Activated B cell treated with CpG ODN at 0.5 μM for 24 hours (primary cell): ENCODE measurements around the gene ADCY3. TPM values are rescaled to one million over a fixed set of nuclear protein-coding genes. Genes with fewer than 3 reads are reported as not detected.

Experiments
- ATAC-seq: fragments of 200-7000 bp; cut with Tn5 transposase; one replicate; pipeline ENCODE4 v1.10.0; 2021; ENCODE audit warnings: low read depth, mild to moderate bottlenecking, moderate library complexity
- CTCF ChIA-PET: fragments of 350-600 bp; sonication (Branson Sonifier 250); formaldehyde crosslinking; loops from one replicate; lab custom pipeline; 2021; ENCODE audit warnings: antibody characterized with exemption; lab: Charles Lee
- POLR2A ChIA-PET: fragments of 350-600 bp; sonication (Branson Sonifier 250); formaldehyde crosslinking; loops from one replicate; lab custom pipeline; 2021; ENCODE audit warnings: antibody characterized with exemption; lab: Charles Lee
- DNase-seq: peaks from one replicate; pipeline ENCODE4 v3.0.0; 2022
- H3K27ac Mint-ChIP-seq: one replicate; pipeline ENCODE4 v1.8.0; 2020; ENCODE audit warnings: mixed read lengths
- H3K27me3 Mint-ChIP-seq: one replicate; pipeline ENCODE4 v1.8.0; 2021; ENCODE audit warnings: mixed read lengths
- H3K36me3 Mint-ChIP-seq: one replicate; pipeline ENCODE4 v1.8.0; 2021; ENCODE audit warnings: low read depth, mixed read lengths
- H3K4me1 Mint-ChIP-seq: one replicate; pipeline ENCODE4 v1.8.0; 2021; ENCODE audit warnings: mixed read lengths
- H3K4me3 Mint-ChIP-seq: one replicate; pipeline ENCODE4 v1.8.0; 2020; ENCODE audit warnings: mild to moderate bottlenecking, mixed read lengths
- H3K9me3 Mint-ChIP-seq: one replicate; pipeline ENCODE4 v1.8.0; 2020; ENCODE audit warnings: mixed read lengths
- intact Hi-C: fragments of 100-400 bp; cut with micrococcal nuclease; formaldehyde crosslinking; loops from one replicate; pipeline ENCODE4 v1.15.1; 2024
- total RNA-seq: library from RNA; stranded (reverse); gene quantifications from 2 replicates; pipeline ENCODE4 v1.2.3, GENCODE V29; 2022
- TF ChIP-seq, protein P1 (sequence below): fragments of 200-600 bp; IDR thresholded peaks from one replicate; pipeline ENCODE4 v1.8.0; 2022; ENCODE audit warnings: antibody characterized with exemption, mild to moderate bottlenecking

Gene ADCY3
- total RNA-seq, 1 donor from 2014 or later, result 126 TPM

DNA sequence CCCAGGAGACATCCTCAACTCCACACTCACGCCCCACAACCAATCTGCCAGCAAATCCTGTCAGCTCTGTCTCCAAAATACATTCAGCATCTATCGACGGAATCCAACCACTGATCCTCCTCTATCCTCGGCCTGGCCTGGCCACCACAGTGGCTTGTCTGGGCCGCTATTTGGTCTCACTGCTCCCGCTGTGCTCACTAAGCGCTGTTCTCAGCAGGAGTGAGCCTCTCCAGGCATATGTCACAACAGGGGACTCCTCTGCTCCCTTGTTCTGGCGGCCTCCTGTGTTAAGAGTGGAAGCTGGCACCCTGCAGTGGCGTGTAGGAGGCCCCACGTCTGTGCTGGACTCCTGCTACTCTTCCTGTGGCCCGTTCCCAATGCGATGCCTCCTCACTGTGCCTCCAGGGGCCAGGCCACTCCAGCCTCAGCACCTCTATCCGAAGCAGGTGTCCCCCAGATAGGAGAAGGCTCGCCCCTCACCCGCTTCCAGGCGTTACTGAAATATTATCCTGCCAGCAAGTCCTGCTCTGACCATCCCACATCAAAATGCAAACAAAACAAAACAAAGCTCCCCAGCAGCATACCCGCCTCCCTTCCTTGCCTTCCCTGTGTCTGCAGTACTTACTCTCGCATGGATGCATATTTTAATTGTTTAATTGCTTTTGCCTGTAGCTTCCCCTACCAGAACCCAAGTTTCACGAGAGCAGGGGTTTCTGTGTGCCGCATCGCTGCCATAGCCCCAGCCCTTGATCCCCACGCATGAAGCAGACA lies 86.9 kb downstream of the ADCY3 start:
- intact Hi-C loops, result no loop called here
- TF ChIP-seq, protein P1, sequence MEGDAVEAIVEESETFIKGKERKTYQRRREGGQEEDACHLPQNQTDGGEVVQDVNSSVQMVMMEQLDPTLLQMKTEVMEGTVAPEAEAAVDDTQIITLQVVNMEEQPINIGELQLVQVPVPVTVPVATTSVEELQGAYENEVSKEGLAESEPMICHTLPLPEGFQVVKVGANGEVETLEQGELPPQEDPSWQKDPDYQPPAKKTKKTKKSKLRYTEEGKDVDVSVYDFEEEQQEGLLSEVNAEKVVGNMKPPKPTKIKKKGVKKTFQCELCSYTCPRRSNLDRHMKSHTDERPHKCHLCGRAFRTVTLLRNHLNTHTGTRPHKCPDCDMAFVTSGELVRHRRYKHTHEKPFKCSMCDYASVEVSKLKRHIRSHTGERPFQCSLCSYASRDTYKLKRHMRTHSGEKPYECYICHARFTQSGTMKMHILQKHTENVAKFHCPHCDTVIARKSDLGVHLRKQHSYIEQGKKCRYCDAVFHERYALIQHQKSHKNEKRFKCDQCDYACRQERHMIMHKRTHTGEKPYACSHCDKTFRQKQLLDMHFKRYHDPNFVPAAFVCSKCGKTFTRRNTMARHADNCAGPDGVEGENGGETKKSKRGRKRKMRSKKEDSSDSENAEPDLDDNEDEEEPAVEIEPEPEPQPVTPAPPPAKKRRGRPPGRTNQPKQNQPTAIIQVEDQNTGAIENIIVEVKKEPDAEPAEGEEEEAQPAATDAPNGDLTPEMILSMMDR, result no peak
- no peak overlapping the region for H3K27ac Mint-ChIP-seq
- POLR2A ChIA-PET, result interaction anchor here (0.6 kb wide), 1 partner anchor 25 kb away, joined by 8 read pairs; no protein-coding TSS in a partner anchor
- DNase-seq, result no peak
- peaks cover 75% of the 10 kb centered on the region for H3K36me3 Mint-ChIP-seq
- CTCF ChIA-PET, result interaction anchor here (0.5 to 1.4 kb wide), 2 partner anchors 268 to 411 kb away, joined by 3 read pairs; no protein-coding TSS in a partner anchor
- no peak overlapping the region for H3K4me3 Mint-ChIP-seq
- H3K9me3 Mint-ChIP-seq, result no peaks in the 10 kb centered on the region
- ATAC-seq, result no peak
- no peaks in the 10 kb centered on the region for H3K4me1 Mint-ChIP-seq
- no peaks in the 10 kb centered on the region for H3K27me3 Mint-ChIP-seq

DNA sequence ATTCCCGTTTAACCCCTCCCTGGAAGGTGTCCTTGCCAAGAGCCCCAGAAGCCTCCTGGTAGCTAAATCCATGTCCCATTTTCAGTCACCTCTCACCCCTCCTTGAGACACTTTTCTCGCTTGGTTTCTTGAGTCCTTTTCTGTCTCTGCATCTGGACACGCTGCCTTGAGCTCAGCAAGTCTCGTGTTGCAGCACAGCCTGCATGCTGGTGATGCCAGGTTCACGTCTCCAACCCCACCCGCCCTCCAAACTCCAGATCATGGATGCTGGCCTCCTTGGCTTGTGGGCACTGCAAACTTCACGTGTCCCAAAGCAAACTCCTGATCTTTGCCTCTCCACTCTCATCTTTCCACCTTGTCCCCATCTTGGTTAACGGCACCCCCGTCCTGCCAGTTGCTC lies 87.5 kb downstream of the ADCY3 start:
- ATAC-seq, result no peak
- Mint-ChIP-seq H3K9me3 (no peaks in the 10 kb centered on the region), H3K27me3 (no peaks in the 10 kb centered on the region), H3K36me3 (peaks cover 73% of the 10 kb centered on the region), H3K4me3 (no peak overlapping the region), H3K4me1 (no peaks in the 10 kb centered on the region), H3K27ac (no peak overlapping the region)
- TF ChIP-seq, protein P1, result no peak
- ChIA-PET CTCF (interaction anchor here (1.4 kb wide), 1 partner anchor 410 kb away, joined by 3 read pairs; no protein-coding TSS in a partner anchor), POLR2A (interaction anchor here (0.6 kb wide), 1 partner anchor 26 kb away, joined by 8 read pairs; no protein-coding TSS in a partner anchor)
- no peak for DNase-seq
- intact Hi-C loops, result no loop called here

DNA sequence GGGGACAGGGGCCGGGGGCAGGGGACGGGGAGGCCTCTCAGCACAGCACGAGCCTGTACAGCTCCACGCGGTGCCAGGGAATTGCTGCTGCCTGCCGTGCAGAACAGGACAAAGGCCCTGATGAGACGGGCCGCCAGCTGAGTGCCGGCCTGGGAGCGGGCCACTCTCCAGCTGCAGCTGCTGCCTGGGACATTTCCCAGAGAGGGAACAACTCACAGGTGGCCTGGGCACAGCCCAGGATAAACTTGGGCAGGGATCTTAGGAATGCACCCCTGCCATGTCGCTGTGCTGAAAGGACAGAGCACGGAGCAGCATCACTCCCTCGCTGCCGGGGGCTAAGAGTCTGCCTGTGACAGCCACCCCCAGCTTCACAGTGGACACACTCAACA lies 88.0 kb downstream of the ADCY3 start:
- H3K9me3 Mint-ChIP-seq, result no peaks in the 10 kb centered on the region
- no peaks in the 10 kb centered on the region for H3K27me3 Mint-ChIP-seq
- intact Hi-C loops, result no loop called here
- H3K4me1 Mint-ChIP-seq, result no peaks in the 10 kb centered on the region
- CTCF ChIA-PET, result interaction anchor here (1.4 kb wide), 1 partner anchor 410 kb away, joined by 3 read pairs; no protein-coding TSS in a partner anchor
- H3K4me3 Mint-ChIP-seq, result no peak overlapping the region
- TF ChIP-seq, protein P1, result no peak
- peaks cover 72% of the 10 kb centered on the region for H3K36me3 Mint-ChIP-seq
- POLR2A ChIA-PET, result no interaction called here
- ATAC-seq (no peak), DNase-seq (no peak)
- no peak overlapping the region for H3K27ac Mint-ChIP-seq

DNA sequence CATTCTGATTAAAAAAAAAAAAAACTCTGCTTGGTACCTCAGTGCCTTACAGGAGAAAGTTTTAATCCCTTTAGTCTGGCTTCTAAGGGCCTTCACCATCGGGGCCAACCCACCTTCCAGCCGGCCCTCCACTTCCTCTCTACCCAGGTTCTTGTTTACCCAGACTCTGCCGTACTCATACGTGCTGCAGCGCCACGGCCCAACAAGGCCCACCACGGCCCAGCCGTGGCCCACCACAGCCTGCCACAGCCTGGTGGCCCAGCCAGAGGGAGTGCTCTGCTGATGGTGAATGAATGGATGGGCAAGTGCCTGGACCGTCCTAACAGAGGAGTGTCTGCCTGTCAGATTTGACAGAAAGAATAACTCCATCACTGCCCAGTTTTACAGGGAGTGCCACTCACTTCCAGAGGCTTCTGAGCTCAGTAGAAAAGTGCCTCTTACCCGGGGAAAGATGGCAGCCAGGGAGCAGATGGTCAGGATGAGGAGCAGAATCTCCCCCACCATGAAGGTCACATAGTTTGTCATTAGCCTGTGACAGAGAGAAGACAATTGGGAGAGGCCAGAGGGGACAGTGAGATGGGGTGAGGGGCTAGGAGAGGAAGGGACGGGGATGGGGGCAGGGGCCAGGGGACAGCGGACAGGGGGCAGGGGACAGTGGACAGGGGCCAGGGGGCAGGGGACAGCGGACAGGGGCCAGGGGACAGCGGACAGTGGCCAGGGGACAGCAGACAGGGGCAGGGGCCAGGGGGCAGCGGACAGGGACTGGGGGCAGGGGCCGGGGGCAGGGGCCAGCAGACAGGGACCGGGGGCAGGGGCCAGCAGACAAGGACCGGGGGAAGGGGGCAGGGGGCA lies 88.6 kb downstream of the ADCY3 start:
- Mint-ChIP-seq H3K4me3 (no peak overlapping the region), H3K27ac (no peak overlapping the region), H3K9me3 (no peaks in the 10 kb centered on the region), H3K36me3 (peaks cover 67% of the 10 kb centered on the region), H3K27me3 (no peaks in the 10 kb centered on the region), H3K4me1 (no peaks in the 10 kb centered on the region)
- intact Hi-C loops, result no loop called here
- no peak for DNase-seq
- ChIA-PET POLR2A (interaction anchor here (0.7 kb wide), 1 partner anchor 1957 kb away, joined by 3 read pairs; no protein-coding TSS in a partner anchor), CTCF (interaction anchor here (8.5 kb wide), 1 partner anchor 423 kb away, joined by 132 read pairs; no protein-coding TSS in a partner anchor)
- ATAC-seq, result no peak
- TF ChIP-seq, protein P1, result no peak
